ENCODE measurements around the gene IL1RAPL1. TPM values are rescaled to one million over a fixed set of nuclear protein-coding genes. Genes with fewer than 3 reads are reported as not detected.

IL1RAPL1 gene
- total and polyA plus RNA-seq, 2 experiments from 2014 or later: 0.18 to 0.49 TPM

GRCh38 chrX:29012867-29013266, 425.6 kb downstream of the IL1RAPL1 start:
- Histone ChIP-seq H3K27ac (ENCODE audit: low read depth) (no peak overlapping the region), H3K79me2 (replicated peaks; ENCODE audit: insufficient read depth) (no peaks in the 10 kb centered on the region), H3K4me3 (no peak overlapping the region), H4K20me1 (replicated peaks; ENCODE audit: insufficient read depth) (no peaks in the 10 kb centered on the region), H2AFZ (no peak overlapping the region), H3K4me1 (ENCODE audit: insufficient read depth) (no peaks in the 10 kb centered on the region), H3K9me2 (ENCODE audit: insufficient read depth) (no peaks in the 10 kb centered on the region), H3K27me3 (ENCODE audit: insufficient read depth) (no peaks in the 10 kb centered on the region), H3K36me3 (ENCODE audit: insufficient read depth) (no peaks in the 10 kb centered on the region), H3K4me2 (no peak overlapping the region), H3F3A (replicated peaks; ENCODE audit: low read depth) (no peaks in the 10 kb centered on the region)
- DNase-seq (ENCODE audit: low spot score): no peak
- Mint-ChIP-seq H3K27me3 (ENCODE audit: insufficient read depth, low read depth, poor library complexity) (no peaks in the 10 kb centered on the region), H3K36me3 (ENCODE audit: low read depth) (no peaks in the 10 kb centered on the region), H3K4me3 (no peak overlapping the region), H3K27ac (no peak overlapping the region), H3K9me3 (no peaks in the 10 kb centered on the region), H3K4me1 (no peaks in the 10 kb centered on the region)
- TF ChIP-seq POLR2AphosphoS5 (IDR thresholded peaks at IDR 0.05; ENCODE audit: low read depth) (no peak), CTCF (conservative IDR thresholded peaks at IDR 0.05; ENCODE audit: low read depth in 2 of 2) (no peak), JUNB (IDR thresholded peaks at IDR 0.05; ENCODE audit: unreplicated experiment) (no peak), CREB1 (CRISPR knock-in tag; IDR thresholded peaks at IDR 0.05; ENCODE audit: low read depth) (no peak), STAT1 (IDR thresholded peaks at IDR 0.05; ENCODE audit: unreplicated experiment) (no peak), ETS1 (IDR thresholded peaks at IDR 0.05) (no peak), REST (IDR thresholded peaks at IDR 0.05; ENCODE audit: unreplicated experiment) (no peak), ZNF462 (CRISPR knock-in tag; IDR thresholded peaks at IDR 0.05) (no peak), EZH2phosphoT487 (IDR thresholded peaks at IDR 0.05; ENCODE audit: unreplicated experiment) (no peak), ZNF114 (CRISPR knock-in tag; IDR thresholded peaks at IDR 0.05) (no peak), ZNF331 (CRISPR knock-in tag; IDR thresholded peaks at IDR 0.05; ENCODE audit: low read depth) (no peak), NANOG (IDR thresholded peaks at IDR 0.05; ENCODE audit: borderline replicate concordance) (no peak), EZH2 (IDR thresholded peaks at IDR 0.05; ENCODE audit: low read depth, unreplicated experiment) (no peak)
- ATAC-seq: no peak

All from GM23338 (cell line).